HEK293T (cell line): ENCODE data around the gene ATP4B.

ENCODE experiments used
- CTCF ChIA-PET: fragments of 350-600 bp; formaldehyde crosslinking; extraction: SDS; loops from one replicate; lab custom pipeline; 2021; ENCODE audit warnings: antibody characterized with exemption, inconsistent platforms; lab: Yijun Ruan, JAX
- POLR2A ChIA-PET: fragments of 350-600 bp; formaldehyde crosslinking; extraction: SDS; loops from one replicate; lab custom pipeline; 2020; ENCODE audit warnings: antibody characterized with exemption, inconsistent platforms; lab: Yijun Ruan, JAX
- DNase-seq: peaks from one replicate; pipeline ENCODE4 v3.0.0; 2012; ENCODE audit warnings: mixed read lengths; ENCODE audit errors: extremely low spot score
- ARNT ChIP-seq: fragments of 450-650 bp; IDR thresholded peaks from 2 replicates; pipeline ENCODE4 v1.6.1; 2017; ENCODE audit warnings: mild to moderate bottlenecking
- BHLHE40 ChIP-seq: fragments of 450-650 bp; IDR thresholded peaks from 2 replicates; pipeline ENCODE4 v1.6.1; 2016; ENCODE audit warnings: mild to moderate bottlenecking, moderate library complexity, borderline replicate concordance
- CTBP1 ChIP-seq: fragments of 450-650 bp; IDR thresholded peaks from 2 replicates; pipeline ENCODE4 v1.6.1; 2016; ENCODE audit warnings: borderline replicate concordance
- ELF4 ChIP-seq: fragments of 450-650 bp; IDR thresholded peaks from 2 replicates; pipeline ENCODE4 v1.6.1; 2017; ENCODE audit warnings: antibody characterized with exemption
- FOXA1 ChIP-seq: fragments of 450-650 bp; IDR thresholded peaks from 2 replicates; pipeline ENCODE4 v1.6.1; 2016; ENCODE audit warnings: mild to moderate bottlenecking
- FOXK2 ChIP-seq: fragments of 450-650 bp; IDR thresholded peaks from 2 replicates; pipeline ENCODE4 v1.6.1; 2016; ENCODE audit warnings: mild to moderate bottlenecking
- FOXM1 ChIP-seq: fragments of 450-650 bp; IDR thresholded peaks from 2 replicates; pipeline ENCODE4 v1.6.1; 2017; ENCODE audit warnings: mild to moderate bottlenecking, borderline replicate concordance
- HDGF ChIP-seq: fragments of 450-650 bp; IDR thresholded peaks from 2 replicates; pipeline ENCODE4 v1.6.1; 2017; ENCODE audit warnings: antibody characterized with exemption, borderline replicate concordance
- L3MBTL2 ChIP-seq: fragments of 450-650 bp; conservative IDR thresholded peaks from 2 replicates; pipeline ENCODE4 v1.6.1; 2016; ENCODE audit warnings: mild to moderate bottlenecking
- LEF1 ChIP-seq: fragments of 450-650 bp; IDR thresholded peaks from 2 replicates; pipeline ENCODE4 v1.6.1; 2017; ENCODE audit warnings: mild to moderate bottlenecking, borderline replicate concordance
- NFRKB ChIP-seq: fragments of 450-650 bp; IDR thresholded peaks from 2 replicates; pipeline ENCODE4 v1.6.1; 2016; ENCODE audit warnings: mild to moderate bottlenecking, moderate library complexity
- SP1 ChIP-seq: fragments of 450-650 bp; IDR thresholded peaks from 2 replicates; pipeline ENCODE4 v1.6.1; 2017
- SUZ12 ChIP-seq: fragments of 450-650 bp; IDR thresholded peaks from 2 replicates; pipeline ENCODE4 v1.6.1; 2016; ENCODE audit warnings: mild to moderate bottlenecking
- TARDBP ChIP-seq: fragments of 450-650 bp; IDR thresholded peaks from 2 replicates; pipeline ENCODE4 v1.6.1; 2016
- ZNF384 ChIP-seq: fragments of 450-650 bp; IDR thresholded peaks from 2 replicates; pipeline ENCODE4 v1.6.1; 2016
- TF ChIP-seq, protein P1 (sequence below): fragments of 450-650 bp; IDR thresholded peaks from 2 replicates; pipeline ENCODE4 v1.6.1; 2016

ATP4B gene

DNA sequence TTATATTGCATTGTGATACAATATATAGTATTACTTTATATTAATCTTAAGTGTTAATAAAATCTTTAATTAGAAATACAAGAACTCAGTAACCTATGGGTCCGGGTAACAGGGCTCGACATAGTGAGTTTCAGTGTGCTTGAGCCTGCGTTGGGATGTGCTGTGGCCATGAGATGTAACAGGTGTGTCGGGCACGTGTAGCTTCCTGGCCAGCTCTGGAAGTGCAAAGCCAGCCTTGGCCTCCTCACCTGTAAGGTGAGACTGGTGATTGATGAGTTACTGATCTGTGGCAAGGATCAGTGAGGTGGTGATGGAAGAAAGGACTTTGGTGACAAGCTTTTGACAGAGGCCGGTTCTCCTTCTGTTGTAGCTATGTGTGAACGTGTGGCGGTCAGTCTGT is 19.2 kb downstream of the ATP4B start:
- CTCF ChIA-PET = no interaction called here
- POLR2A ChIA-PET = no interaction called here
- TF ChIP-seq TARDBP (no peak), L3MBTL2 (no peak), LEF1 (no peak), FOXM1 (no peak), FOXA1 (no peak), ARNT (no peak), ELF4 (no peak), FOXK2 (no peak), NFRKB (no peak), SUZ12 (no peak), BHLHE40 (no peak), CTBP1 (no peak), HDGF (no peak), SP1 (no peak)
- TF ChIP-seq, protein P1, sequence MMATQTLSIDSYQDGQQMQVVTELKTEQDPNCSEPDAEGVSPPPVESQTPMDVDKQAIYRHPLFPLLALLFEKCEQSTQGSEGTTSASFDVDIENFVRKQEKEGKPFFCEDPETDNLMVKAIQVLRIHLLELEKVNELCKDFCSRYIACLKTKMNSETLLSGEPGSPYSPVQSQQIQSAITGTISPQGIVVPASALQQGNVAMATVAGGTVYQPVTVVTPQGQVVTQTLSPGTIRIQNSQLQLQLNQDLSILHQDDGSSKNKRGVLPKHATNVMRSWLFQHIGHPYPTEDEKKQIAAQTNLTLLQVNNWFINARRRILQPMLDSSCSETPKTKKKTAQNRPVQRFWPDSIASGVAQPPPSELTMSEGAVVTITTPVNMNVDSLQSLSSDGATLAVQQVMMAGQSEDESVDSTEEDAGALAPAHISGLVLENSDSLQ = no peak
- no peak for DNase-seq

DNA sequence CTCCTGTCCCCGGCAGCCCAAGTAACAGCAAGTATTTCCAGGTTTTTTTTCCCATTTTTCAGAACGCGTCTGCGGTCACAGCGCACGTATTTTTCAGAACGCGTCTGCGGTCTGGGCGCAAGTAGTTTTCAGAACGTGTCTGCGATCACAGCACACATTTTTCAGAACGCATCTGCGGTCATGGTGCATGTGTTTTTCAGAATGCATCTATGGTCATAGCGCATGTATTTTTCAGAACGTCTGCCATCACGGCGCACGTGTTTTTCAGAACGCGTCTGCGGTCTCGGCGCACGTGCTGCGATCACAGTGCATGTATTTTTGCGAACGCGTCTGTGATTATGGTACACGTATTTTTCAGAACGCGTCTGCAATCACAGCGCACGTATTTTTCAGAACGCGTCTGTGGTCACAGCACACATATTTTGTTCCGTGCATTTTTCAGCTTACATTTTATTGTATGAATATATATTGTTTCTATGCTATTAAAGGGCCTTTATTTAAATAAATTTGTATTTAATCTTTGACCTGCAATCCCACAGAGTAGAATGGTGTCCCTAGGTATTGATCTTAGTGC is 19.7 kb downstream of the ATP4B start:
- ChIA-PET POLR2A (no interaction called here), CTCF (no interaction called here)
- TF ChIP-seq HDGF (no peak), ARNT (no peak), BHLHE40 (no peak)
- TF ChIP-seq, protein P1 = no peak
- no peak for DNase-seq

DNA sequence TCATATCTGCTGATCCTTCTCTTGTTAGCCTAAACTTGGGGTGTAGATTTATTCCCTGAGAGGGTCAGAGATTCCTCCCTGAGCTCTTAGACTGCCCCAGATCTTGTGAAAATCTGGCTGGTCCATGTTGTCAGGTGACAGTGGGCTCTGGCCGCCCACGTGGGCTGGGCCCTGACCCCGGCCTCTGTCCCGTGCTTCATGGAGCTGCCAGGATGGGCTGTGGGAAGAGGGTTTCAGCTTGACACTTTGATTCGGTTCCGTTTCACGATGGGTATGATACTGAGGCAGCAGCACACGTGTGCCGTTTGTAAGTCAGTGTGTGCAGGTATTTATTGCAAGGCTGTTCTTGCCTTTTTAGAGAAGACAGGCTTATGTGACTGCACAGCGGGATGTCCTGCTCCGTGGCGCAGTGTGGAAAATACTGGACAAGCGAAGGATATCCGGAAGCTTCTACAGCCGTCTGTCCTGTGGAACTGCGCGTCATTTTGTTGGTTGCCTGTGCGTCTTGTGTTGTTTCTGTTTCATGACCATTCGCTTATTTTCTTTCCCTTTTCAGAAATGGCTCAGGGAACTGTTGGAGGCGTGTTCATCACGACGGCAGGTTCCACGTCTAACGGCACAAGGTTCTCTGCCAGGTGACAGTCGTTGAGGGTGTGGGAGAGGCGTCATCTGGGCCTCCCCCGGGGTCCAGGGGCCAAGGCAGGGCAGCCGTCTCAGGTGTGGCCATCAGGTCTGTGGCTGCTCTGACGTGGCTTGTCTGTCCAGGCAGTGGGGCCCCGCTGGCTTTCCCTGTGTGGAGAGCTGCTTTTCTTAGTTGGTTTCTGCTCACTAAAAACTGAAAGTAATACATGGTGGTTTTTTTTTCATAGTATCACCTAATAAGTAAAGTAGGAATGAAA is 20.5 kb downstream of the ATP4B start:
- TF ChIP-seq L3MBTL2 = no peak
- TF ChIP-seq LEF1 = no peak
- TF ChIP-seq FOXM1 = no peak
- TF ChIP-seq TARDBP = no peak
- no peak for TF ChIP-seq SUZ12
- TF ChIP-seq CTBP1 = no peak
- no peak for TF ChIP-seq HDGF
- TF ChIP-seq ZNF384 = no peak
- ChIA-PET POLR2A (no interaction called here), CTCF (no interaction called here)
- no peak for DNase-seq

DNA sequence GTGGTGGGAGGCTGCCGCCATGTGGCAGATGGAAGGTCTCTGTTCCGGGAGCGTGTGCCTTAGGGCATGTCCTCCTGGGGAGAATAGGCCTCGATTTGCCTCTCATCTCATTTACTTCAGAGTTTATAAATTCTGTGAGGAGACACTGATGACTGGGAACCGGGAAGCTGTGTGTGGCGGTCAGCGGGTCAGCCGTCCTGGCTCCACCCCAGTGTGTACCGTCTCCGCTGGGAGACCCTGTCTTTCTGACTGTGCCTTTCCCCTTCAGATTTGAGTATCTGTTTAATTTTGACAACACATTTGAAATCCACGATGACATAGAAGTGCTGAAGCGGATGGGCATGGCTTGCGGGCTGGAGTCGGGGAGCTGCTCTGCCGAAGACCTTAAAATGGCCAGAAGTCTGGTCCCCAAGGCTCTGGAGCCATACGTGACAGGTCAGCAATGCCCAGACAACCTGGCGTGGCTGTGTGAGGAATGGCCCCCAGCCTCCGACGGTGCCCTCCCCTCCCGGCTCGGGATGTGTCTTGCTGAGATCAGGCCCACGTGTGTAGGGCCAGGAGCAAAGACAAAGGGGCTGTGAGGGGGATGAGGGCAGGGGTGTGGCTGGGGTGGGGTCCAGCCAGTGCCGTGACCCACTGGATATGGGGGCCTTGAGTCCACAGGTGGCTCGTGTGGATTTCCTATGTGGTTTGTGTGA is 21.6 kb downstream of the ATP4B start:
- no peak for DNase-seq
- TF ChIP-seq, protein P1 = no peak
- no peak for TF ChIP-seq ELF4
- TF ChIP-seq LEF1 = no peak
- TF ChIP-seq FOXK2 = no peak
- no peak for TF ChIP-seq ZNF384
- no peak for TF ChIP-seq NFRKB
- POLR2A ChIA-PET = no interaction called here
- CTCF ChIA-PET = no interaction called here

DNA sequence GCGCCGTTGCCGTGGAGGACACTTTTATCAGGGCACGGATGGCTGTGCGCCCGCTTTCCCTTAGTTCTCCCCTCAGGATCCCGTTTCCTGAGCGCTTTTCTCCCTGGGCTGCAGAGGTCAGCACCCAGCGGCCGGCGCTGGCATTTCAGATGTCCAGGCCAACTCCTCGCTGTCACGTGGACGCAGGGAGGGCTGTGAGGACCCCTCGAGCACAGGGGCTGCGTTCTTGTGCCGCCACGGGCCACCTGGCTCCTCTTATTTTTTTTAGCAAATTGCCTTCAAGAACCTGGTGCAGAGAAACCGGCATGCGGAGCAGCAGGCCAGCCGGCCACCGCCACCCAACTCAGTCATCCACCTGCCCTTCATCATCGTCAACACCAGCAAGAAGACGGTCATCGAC is 22.3 kb downstream of the ATP4B start:
- ChIA-PET POLR2A (no interaction called here), CTCF (no interaction called here)
- no peak for TF ChIP-seq ZNF384
- TF ChIP-seq BHLHE40 = no peak
- TF ChIP-seq NFRKB = no peak
- DNase-seq = no peak

DNA sequence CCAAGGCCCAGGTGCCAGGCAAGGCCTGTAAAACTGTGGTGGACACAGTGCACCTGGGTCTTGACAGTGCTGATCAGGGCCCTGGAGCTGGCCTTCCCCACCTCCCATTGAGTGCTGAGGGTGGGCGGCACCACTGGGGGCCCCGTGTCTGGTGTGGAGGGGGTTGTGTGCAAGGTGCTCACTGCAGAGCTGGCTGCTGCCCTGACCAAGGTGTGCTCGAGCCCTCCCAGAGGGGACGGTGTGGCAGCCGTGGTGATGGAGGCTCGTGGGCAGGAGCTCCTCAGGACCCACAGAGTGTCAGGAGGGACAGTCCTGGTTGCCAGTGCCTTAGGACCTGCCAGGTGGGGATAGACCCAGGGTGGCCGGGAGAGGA is 23.0 kb downstream of the ATP4B start:
- TF ChIP-seq SP1 (no peak), ZNF384 (no peak), NFRKB (no peak), FOXK2 (no peak), ARNT (no peak), SUZ12 (no peak), L3MBTL2 (no peak), BHLHE40 (no peak), ELF4 (no peak), LEF1 (no peak), HDGF (no peak), FOXA1 (no peak), FOXM1 (no peak), CTBP1 (no peak)
- TF ChIP-seq, protein P1 = no peak
- DNase-seq = no peak
- ChIA-PET CTCF (no interaction called here), POLR2A (no interaction called here)
